Measurements from ENCODE around the gene L3MBTL4. TPM values are rescaled to one million over a fixed set of nuclear protein-coding genes. Genes with fewer than 3 reads are reported as not detected.

Gene L3MBTL4
- total RNA-seq, 1 experiment from 2014 or later: not detected

GRCh38 chr18:6336239-6336638, 78.5 kb downstream of the L3MBTL4 start:
- no peaks in the 10 kb centered on the region for H3K4me1 ChIP-seq (replicated peaks; ENCODE audit: insufficient read depth)
- intact Hi-C loops (cut with micrococcal nuclease; ENCODE audit: unreplicated experiment): no loop called here
- no peaks in the 10 kb centered on the region for H3K9me2 ChIP-seq (ENCODE audit: insufficient read depth)
- H3K36me3 ChIP-seq (ENCODE audit: low read depth): no peaks in the 10 kb centered on the region
- no peak overlapping the region for H3K27ac ChIP-seq
- H3K9me3 ChIP-seq (ENCODE audit: insufficient read depth, low read depth): no peaks in the 10 kb centered on the region; the same call in 1 of the 2 replicates
- ChIA-PET CTCF (no interaction called here), POLR2A (ENCODE audit: unreplicated experiment) (no interaction called here)
- TF ChIP-seq CTCF (conservative IDR thresholded peaks at IDR 0.05) (no peak), EZH2 (IDR thresholded peaks at IDR 0.05; ENCODE audit: low read depth) (no peak)
- no peak for DNase-seq
- no peaks in the 10 kb centered on the region; the same call in 1 of the 2 replicates for H3K27me3 ChIP-seq (ENCODE audit: insufficient read depth, low read depth)
- no peaks in the 10 kb centered on the region for H4K20me1 ChIP-seq (ENCODE audit: insufficient read depth)
- no peak overlapping the region for H3K4me3 ChIP-seq
- H3K79me2 ChIP-seq (ENCODE audit: low read depth): no peaks in the 10 kb centered on the region
- H2AFZ ChIP-seq: peak overlapping the region; percentile 8; the same call in 1 of the 2 replicates
- BruUV-seq (replicated peaks): no TSS peak
- H3K4me2 ChIP-seq: no peak overlapping the region
- no peaks in the 10 kb centered on the region for H3F3A ChIP-seq (ENCODE audit: insufficient read depth, low read depth)

GRCh38 chr18:6333981-6334380, 80.7 kb downstream of the L3MBTL4 start:
- Histone ChIP-seq H3K4me3 (no peak overlapping the region), H3K4me2 (no peak overlapping the region), H3K9me2 (ENCODE audit: insufficient read depth) (no peaks in the 10 kb centered on the region), H3K4me1 (replicated peaks; ENCODE audit: insufficient read depth) (no peaks in the 10 kb centered on the region), H3K9me3 (ENCODE audit: insufficient read depth, low read depth) (no peaks in the 10 kb centered on the region), H3K36me3 (ENCODE audit: low read depth) (no peaks in the 10 kb centered on the region), H3K79me2 (ENCODE audit: low read depth) (no peaks in the 10 kb centered on the region), H4K20me1 (ENCODE audit: insufficient read depth) (no peaks in the 10 kb centered on the region), H2AFZ (no peak overlapping the region), H3K27ac (no peak overlapping the region), H3F3A (ENCODE audit: insufficient read depth, low read depth) (no peaks in the 10 kb centered on the region), H3K27me3 (ENCODE audit: insufficient read depth, low read depth) (no peaks in the 10 kb centered on the region; the same call in 1 of the 2 replicates)
- no TSS peak for BruUV-seq (replicated peaks)
- DNase-seq: no peak
- intact Hi-C loops (cut with micrococcal nuclease; ENCODE audit: unreplicated experiment): no loop called here
- CTCF ChIA-PET: no interaction called here
- POLR2A ChIA-PET (ENCODE audit: unreplicated experiment): no interaction called here
- TF ChIP-seq CTCF (conservative IDR thresholded peaks at IDR 0.05): no peak
- TF ChIP-seq EZH2 (IDR thresholded peaks at IDR 0.05; ENCODE audit: low read depth): no peak

GRCh38 chr18:6331872-6332271, 82.8 kb downstream of the L3MBTL4 start:
- Histone ChIP-seq H3K27me3 (ENCODE audit: insufficient read depth, low read depth) (no peaks in the 10 kb centered on the region), H3K4me3 (no peak overlapping the region), H3K27ac (no peak overlapping the region), H3K79me2 (ENCODE audit: low read depth) (no peaks in the 10 kb centered on the region), H3K9me3 (ENCODE audit: insufficient read depth, low read depth) (no peaks in the 10 kb centered on the region), H3F3A (ENCODE audit: insufficient read depth, low read depth) (no peaks in the 10 kb centered on the region), H4K20me1 (ENCODE audit: insufficient read depth) (no peaks in the 10 kb centered on the region), H3K9me2 (ENCODE audit: insufficient read depth) (no peaks in the 10 kb centered on the region), H2AFZ (no peak overlapping the region), H3K4me2 (no peak overlapping the region), H3K36me3 (ENCODE audit: low read depth) (no peaks in the 10 kb centered on the region), H3K4me1 (replicated peaks; ENCODE audit: insufficient read depth) (no peaks in the 10 kb centered on the region)
- TF ChIP-seq CTCF (conservative IDR thresholded peaks at IDR 0.05) (no peak), EZH2 (IDR thresholded peaks at IDR 0.05; ENCODE audit: low read depth) (no peak)
- ChIA-PET POLR2A (ENCODE audit: unreplicated experiment) (no interaction called here), CTCF (no interaction called here)
- no TSS peak for BruUV-seq (replicated peaks)
- intact Hi-C loops (cut with micrococcal nuclease; ENCODE audit: unreplicated experiment): no loop called here
- DNase-seq: no peak
